GM18498 (cell line): ENCODE measurements around the gene MARCKSL1.

ENCODE experiments used
- ATAC-seq: cut with Tn5 transposase; IDR thresholded peaks from one replicate; pipeline ENCODE4 v1.9.1; 2021; ENCODE audit warnings: mild to moderate bottlenecking, moderate library complexity; ENCODE audit not compliant: unreplicated experiment

Gene MARCKSL1

DNA sequence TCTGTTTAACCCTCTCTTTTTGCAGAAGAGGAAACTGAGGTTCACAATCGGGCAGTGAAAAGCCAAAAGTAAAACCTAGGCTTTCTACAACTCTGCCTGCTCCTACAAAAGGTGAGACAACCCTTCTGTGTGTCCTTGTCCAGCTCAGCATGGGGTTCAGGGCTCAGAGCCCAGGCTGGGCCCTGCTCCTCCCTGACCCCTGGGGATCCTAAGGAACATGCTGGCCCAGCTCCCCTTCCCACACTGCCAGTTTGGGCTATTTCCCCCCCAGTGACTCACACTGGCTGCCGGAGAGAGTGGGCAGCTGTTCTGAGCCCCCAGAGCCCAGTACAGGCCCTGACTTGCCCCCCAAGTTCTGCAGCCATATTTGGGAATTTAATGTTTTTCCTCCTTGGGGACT, 17.4 kb upstream of the MARCKSL1 start:
- no peak for ATAC-seq

DNA sequence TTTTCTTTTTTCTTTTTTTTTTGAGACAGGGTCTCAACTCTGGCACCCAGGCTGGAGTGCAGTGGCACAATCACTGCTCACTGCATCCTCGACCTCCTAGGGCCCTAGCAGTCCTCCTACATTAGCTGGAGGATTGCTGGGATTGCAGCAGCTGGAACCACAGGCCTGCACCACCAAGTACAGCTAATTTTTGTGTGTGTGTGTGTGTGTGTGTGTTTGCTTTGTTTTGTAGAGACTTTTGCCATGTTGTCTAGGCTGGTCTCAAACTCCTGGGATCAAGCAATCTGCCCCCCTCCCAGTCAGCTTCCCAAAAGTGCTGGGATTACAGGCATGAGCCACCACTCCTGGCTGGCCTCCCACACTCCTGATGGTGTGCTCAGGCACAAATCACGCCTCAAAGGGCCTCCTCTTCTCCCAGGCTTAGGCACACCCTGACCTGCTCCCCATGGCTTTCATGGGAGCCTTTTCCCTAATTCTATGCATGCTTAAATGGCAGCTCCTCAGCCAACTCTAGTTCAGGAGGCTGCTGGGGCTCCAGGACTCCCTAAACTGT, 16.9 kb upstream of the MARCKSL1 start:
- no peak for ATAC-seq

DNA sequence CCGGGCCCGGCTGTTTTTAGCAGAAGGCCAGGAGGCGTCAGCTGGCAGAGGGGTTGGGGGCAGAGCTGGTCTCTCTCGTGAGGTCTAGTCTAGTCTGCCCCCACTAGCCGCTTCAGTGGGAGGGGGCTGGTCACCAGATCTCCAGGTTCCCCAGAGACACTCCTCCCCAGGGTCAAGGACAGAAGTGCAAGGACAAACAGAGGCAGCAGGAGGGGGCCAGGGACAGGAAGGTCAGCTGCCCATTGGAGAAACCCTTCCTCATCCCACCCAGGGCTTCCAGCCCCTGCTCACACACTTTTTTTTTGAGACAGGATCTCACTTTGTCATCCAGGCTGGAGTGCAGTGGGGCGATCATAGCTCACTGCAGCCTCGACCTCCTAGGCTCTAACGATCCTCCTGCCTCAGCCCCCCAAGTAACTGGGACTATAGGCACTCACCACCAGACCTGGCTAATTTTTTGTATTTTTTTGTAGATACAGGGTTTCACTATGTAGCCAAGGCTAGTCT, 16.3 kb upstream of the MARCKSL1 start:
- no peak for ATAC-seq

DNA sequence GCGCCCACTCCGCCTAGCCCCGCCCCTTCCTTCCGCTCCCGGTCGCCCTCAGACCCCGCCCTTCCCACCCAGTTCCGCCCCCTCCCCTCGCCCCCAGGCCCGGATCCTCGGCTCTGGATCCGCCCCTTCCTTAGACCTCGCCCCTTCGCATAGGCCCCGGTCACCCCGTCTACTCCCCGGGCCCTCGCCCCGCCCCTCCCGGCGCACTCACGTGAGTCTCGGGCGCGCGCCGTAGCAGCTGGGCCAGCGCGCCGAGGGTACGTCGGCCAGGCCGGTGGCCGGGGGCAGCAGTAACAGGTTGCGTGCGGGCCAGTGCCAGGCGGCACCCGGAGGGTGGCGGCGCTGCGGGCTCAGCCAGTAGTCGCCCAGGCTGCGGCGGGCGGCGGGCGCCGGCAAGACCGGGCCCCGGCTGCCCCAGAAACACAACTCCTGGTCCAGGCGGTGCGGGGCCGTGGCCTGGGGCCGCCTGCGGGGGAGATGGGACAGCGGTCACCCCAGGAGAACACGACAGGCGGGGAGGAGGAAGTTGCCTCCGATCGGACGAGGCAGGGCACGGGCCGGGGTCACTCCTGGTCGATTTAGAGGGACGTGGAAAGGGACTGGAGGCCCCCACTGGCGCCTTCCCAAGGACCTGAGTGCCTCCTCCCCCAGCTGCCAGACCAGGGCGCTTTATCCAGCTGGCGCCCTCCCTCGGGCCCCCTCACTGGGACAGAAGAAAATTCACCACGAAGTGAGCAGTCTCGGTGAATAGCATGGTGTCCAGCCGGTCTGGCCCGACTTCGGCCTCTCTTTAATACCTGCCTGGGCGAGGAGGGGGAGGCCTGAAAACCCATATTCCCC, 15.6 kb upstream of the MARCKSL1 start:
- peak; percentile 90 for ATAC-seq

DNA sequence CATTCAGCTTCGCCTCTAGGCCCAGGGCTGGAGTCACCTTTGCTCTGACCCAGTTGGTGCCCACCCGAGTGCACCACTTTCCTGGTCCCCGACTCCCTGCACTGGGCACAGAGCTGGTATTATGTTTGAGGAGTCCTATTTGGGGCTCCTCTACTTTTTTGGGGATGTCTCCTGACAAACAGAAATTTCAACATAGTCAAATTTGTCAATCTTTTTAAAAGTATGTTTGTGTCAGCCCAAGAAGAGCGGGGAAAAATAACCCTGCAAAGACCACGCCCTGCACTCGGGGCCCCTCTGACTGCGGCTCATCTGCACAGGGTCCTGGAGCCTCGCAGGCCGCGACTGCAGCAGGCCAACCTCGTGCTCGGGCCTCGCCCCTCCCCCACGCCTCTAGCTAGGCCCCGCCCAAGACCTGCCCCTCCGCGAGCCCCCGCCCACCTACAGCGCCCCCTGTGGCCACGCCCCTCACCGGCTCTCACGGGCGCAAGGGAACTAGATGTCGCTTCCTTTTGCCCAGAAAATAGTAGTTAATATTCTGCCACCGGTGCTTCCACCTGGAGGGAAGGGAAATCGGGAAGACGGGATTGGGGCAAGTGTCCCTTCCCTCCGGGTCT, 14.9 kb upstream of the MARCKSL1 start:
- peak; percentile 49 for ATAC-seq

DNA sequence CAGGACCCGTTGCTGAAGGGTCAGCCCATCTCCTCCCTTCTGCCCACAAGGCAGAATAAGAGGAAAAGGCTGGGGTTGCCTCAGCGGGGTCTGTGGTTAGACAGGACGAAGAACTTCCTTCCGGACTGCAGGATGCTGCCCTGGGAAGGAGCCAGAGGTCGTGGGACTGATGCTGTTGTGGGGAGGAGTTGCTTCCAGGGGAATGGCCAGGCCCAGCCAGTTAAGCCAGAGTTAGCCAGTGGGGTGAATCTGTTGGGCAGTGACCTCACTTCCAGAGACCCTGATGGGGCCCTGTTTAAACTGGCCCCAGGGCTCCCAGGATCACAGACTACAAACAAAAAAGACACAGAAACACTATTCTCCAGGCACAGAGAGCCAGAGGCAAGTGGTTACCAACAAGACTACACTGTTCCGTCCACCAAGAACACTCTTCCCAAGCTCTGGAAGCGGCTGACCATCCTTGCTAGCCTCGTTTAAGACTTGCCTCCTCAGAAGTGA, 13.2 kb upstream of the MARCKSL1 start:
- ATAC-seq = no peak

DNA sequence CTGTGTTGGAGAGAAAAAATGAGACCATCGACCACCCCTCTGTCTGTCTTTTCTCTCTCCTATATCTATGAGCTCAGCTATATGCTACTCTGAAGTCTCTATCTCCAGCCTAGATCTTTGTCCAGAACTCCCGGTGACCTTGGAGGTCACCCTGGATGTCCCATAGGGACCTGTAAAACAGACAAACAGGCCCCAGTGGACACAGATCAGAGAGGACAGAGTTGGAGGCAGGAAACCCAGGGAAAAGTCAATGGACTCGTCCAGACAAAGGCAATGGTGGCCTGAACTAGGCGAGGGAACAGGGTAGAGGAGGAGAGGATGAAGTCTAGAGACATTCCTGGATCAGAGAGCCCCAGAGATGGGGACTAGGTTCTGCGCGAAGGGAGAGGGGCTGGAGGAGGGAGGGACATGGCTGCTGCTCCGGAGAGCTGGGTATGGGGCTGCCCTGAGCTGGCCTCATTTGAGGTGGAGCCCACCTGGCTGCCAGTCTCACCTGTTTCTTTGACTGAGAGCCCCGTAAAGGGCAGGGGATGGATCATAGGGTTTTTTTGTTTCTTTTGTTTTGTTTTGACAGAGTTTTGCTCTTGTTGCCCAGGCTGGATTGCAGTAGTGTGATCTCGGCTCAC, 10.6 kb upstream of the MARCKSL1 start:
- no peak for ATAC-seq

DNA sequence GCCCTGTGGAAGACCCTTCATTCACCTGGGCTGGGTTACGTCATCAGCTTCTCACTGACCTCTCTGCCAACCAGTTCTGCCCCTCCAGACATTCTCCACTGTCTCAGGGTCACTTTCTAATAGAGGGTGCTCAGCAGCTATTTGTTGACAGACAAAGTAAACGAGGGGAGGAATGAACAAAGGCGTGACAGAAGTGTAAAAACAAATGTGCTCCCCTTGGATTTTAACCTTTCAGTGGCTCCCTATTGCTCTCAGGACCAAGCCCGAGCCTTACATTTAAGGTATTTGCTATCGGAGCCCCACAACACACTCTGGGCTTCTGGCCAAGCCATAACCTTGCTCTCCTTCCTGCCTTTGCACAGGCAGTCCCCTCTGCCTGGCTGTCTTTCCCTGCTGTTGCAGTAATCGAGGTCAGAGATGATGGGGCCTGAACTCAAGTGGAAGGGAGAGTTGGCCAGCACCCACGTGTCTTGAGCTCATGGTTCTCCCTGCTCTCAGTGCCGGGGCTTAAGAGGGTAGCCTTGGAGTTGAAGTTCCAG, 9.3 kb upstream of the MARCKSL1 start:
- no peak for ATAC-seq

DNA sequence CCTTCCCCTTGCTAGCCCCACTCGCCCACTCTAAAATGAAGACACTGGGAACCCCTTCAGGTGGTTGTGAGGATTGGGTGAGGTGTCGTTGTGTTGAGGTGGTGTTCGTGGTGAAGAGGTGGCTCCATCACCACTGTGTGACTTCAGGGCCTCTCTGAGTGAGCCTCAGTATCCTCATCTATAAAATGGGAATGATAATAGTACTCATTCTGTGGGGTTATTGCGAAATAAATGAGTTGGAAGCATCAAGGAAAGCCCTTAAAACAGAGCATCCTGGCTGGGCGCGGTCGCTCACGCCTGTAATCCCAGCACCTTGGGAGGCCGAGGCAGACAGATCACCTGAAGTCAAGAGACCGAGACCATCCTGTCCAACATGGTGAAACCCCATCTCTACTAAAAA, 6.7 kb upstream of the MARCKSL1 start:
- ATAC-seq = no peak

DNA sequence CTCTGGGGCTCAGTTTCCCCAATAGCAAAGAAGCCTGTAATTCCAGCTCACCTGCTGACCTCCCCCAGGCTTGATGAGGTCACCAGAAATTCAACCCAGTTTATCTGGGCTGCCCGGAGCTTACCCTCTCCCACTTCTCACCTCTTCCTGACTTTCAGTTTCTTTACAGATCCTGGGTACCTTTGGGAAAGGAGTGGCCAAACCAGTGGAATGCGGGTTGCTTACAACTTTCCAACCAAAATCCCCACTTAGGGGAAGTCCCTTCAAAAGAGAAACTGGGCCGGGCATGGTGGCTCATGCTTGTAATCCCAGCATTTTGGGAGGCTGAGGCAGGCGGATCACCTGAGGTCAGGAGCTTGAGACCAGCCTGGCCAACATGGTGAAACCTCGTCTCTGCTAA, 5.9 kb upstream of the MARCKSL1 start:
- no peak for ATAC-seq

DNA sequence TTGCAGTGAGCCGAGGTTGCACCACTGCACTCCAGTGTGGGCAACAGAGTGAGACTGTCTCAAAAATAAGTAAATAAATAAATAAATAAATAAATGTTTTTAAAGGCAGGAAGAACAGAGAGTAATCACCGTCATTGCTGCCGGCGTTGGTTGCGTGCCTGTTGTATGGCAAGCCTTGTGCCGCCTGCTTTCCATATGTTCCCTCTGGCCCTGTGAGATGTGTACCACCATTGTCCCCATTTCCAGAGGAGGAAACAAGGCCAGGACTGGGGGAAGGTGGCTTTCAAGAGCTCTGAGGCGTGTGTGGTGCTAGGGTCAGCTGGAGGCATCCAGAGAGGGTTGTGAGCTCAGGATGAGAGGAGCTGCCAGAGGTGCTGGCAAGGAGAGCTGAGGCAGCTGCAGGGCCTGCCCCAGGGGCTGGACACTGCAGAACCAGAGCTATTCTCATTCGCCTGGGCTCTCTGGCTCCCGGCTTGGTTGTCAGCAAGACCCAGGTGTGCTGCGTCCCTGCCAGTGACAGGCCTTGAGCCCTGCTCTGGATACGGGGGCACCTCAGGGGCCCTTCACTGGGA, 5.2 kb upstream of the MARCKSL1 start:
- no peak for ATAC-seq

DNA sequence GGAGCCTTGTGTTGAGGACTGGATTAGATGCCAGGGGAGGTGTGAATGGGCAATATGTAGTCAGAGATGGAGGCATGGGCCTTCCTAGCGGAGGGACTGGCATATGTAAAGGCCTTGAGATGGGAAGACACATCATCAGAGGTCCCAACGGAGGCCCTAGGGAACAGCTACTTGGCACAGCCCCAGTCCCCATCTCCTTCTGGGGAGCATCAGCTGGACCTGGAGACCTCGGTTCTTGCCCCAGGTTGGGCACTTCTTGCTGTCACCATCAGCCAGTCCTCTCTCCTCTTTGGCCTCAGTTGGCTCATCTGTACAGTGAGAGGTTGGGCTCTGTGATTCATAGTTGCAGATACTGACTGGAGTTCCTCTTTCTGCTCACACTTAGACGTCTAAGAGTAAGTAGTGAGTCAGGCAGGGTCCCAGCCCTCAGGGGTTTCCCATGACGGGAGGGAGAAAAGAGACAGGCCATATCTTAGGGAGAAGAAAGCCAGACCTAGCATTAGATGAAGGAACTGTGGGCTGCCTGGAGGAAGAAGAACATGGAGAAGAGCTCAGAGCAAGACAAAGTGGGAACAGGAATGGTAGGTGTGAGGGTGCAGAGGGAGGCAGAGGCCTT, 3.4 kb upstream of the MARCKSL1 start:
- no peak for ATAC-seq

DNA sequence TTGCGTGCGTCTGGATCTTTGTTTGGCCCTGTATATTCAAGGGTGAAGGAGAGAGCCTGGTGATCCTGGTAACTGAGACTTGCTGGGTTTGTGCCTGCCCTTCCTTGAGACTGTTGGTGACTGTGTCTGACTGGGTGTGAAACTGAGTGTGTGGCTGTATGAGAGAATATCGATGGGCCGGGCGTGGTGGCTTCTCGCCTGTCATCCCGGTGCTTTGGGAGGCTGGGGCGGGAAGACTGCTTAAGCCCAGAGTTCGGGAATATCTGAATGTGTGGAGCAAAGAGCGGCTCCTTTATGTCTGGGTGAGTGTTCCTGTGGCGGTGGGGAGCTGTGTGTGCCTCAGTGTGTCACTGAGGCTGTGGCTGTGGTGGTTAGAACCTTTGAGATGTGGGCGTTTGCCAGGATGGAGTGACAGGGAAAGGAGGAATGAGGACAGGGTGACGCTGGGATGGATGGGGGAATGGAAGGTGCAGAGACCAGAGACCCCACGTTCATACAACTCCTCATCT, 2.7 kb upstream of the MARCKSL1 start:
- ATAC-seq = no peak

DNA sequence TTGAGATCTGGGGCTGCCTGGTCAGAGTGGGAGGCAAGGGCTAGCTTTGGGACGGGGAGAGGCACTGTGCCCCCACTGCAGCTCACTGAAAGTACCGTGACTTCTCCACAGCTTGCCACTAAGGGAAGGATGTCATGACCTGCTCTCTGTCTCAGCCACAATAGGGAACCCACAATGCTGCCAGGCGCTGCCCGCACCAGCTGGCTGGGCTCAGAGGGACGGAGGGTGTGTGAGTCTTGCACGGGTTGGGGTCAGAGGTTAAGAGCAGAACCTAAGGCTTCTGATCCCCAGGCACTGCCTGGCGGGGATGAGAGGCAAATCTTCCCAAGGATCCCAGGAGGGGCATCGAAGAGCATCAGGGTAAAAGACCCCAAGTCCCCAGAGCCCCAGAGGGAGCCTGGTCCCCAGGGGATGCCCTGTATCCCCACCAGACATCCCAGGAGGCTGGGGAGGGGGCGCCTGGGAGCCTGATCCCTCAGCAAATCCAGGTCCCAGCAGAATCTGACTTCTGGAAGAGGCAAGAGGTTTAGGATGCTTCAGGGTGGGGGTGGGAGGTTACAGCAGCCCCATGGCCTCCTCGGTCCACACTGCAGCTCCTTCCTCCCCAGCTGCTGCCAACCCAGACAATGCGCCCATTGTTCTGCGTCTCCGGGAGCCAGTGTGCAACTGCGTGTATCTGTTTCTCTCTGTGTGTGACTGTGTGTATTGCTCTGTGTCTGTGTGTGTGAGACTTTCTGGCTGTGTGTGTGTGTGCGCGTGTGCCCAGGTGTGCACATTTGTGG, 2.0 kb upstream of the MARCKSL1 start:
- ATAC-seq = peak; percentile 21

DNA sequence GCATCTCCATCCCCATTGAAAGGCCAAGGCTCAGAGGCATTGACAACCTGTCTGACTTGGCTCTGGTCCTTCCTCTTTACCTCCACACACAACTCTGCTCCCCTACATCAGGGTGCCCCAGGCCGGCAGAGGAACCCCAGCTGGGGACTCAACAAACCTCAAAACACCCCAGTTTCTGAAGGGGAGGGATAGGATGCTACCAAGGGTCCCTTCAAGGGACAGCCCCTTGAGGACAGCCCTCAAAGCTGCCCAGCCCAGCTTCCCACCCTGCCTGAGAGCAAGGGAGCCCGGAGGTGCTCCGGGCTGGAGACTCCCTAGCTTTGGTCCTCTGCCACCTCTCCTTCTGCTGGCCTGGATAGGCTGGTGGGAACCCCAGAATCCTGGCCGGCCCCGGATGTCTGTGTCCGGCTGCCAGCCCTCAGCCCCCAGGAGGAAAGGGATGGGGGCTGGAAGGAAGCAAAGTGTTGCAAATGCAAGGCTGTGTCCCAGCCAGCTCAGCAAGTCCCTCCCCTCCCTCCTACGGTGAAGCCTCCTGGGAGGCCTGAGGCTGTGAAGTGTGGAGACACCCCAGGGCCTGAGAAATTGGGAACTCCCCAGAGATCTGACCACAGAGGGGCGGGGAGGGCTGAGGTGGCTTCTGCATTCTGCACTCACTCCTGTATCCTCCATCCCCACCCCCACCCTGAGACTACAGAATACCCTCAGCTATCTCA, 1.1 kb upstream of the MARCKSL1 start:
- ATAC-seq = no peak

DNA sequence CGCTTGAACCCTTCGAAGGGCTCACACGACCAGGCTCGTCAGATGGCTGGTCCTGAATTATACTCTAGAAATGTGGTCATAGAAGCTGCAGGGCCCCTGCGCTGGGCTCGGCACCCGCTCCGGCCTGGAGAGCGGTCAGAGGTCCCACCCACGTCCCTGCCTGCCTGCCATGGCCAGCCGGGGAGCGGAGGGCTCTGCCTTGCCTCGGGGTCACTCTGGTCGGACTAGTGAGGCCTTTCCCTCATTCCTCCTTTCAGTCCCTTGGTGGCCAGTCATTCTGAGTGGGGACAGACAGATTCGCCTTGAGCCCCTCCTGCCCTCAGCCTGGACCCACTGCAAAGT, 529 bp upstream of the MARCKSL1 start:
- ATAC-seq = no peak

DNA sequence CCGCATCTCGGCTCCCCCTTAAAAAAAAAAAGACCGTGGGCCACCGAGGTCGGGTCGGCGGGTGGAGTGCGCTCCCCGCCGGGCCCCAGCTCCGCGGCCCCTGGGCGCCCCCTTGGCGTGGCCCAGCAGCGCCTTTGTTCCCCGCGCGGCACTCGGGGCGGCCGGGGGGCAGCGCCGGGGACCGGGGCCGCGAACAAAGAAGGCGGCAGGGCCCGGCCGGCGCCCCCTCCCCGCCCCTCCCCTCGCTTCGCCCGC, 571 bp downstream of the MARCKSL1 start:
- peak; percentile 15 for ATAC-seq

DNA sequence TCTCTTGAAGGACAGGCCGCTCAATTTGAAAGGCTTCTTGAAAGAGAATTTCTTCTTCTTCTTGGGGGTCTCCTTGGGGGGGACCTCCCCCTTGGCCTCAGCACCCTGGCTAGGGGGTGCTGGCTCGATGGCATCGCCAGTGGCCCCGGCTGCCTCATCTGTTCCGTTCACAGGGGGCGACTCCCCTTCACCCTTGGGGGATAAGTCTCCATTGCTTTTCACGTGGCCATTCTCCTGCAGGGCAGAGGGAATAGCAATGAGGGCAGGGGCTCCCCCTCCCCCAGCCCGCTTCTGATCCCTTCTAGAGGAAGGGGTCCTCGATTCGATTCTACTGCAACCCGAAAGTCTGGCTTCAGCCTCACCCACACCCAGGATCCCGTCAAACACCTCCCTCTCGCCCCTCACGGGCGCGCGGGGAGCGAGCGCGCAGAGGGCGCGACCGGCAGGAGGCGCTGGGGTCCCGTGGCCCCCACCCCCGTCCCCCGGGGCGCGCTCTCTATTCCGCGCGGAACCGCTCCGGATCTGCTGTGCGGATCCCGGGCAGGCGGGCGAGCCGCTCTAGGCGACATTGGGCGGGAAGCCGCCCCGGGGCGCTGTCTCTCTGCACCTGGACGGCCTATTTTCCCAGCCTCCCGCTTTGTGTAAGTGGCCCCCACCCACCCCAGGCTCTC, 1.0 kb downstream of the MARCKSL1 start:
- peak; percentile 19 for ATAC-seq
